KOPT-K1 (cell line): ENCODE results near the gene ABCC3.
"Not testable (repeated sequence)": the region's sequence is repeated elsewhere in the genome, so short reads cannot be mapped to it uniquely, and the experiment has no call there.

Experiments used
- H3K27ac ChIP-seq: fragments of 200-600 bp; sonication (generic); 2 replicates; pipeline ENCODE4 v1.5.1; 2016; ENCODE audit warnings: antibody characterized with exemption, mild to moderate bottlenecking, low read depth, low read length; ENCODE audit not compliant: poor library complexity, severe bottlenecking
- H3K36me3 ChIP-seq: fragments of 200-600 bp; sonication (generic); 2 replicates; pipeline ENCODE4 v1.5.1; 2017; ENCODE audit warnings: antibody characterized with exemption, mild to moderate bottlenecking, low read length, moderate library complexity; ENCODE audit not compliant: insufficient read depth
- H3K9me3 ChIP-seq: fragments of 200-600 bp; sonication (generic); 2 replicates; pipeline ENCODE4 v1.5.1; 2017; ENCODE audit warnings: antibody characterized with exemption, low read length, mild to moderate bottlenecking; ENCODE audit not compliant: insufficient read depth, poor library complexity, severe bottlenecking

The ABCC3 gene

GRCh38 chr17:50675190-50675589 is 40.5 kb downstream of the ABCC3 start:
- Histone ChIP-seq H3K27ac (no peak overlapping the region), H3K9me3 (no peaks in the 10 kb centered on the region), H3K36me3 (no peaks in the 10 kb centered on the region)

- Histone ChIP-seq H3K36me3 (no peaks in the 10 kb centered on the region), H3K27ac (no peak overlapping the region), H3K9me3 (no peaks in the 10 kb centered on the region)
These were observed 40.9 kb downstream of the ABCC3 start for GRCh38 chr17:50675627-50676026.

DNA sequence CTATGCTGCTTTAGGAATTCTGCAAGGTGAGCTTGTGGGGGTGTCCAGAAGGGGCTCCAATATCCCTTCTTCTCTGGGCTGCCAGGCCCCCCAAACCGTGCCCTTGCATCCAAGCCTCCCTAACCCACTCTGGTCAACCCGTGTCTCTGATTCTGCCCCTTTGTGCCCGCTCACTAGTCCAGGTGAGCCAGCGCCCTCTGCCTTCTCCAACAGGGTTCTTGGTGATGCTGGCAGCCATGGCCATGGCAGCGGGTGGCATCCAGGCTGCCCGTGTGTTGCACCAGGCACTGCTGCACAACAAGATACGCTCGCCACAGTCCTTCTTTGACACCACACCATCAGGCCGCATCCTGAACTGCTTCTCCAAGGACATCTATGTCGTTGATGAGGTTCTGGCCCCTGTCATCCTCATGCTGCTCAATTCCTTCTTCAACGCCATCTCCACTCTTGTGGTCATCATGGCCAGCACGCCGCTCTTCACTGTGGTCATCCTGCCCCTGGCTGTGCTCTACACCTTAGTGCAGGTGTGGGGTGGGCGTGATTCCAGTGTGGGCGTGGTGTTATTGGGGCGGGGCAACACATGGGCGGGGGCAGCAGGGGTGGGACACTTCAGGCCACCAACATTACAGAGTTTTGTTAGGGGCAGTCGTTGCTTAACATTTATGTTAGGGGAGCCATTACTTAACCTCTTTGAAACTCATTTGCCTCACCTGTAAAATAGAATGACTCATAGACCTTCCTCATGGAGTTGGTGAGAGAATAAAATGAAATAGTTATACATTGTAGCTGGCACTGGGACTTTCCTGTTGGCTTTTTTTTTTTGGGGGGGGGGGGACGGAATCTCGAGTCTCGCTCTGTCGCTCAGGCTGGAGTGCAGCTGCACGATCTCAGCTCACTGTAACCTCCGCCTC is 41.6 kb downstream of the ABCC3 start:
- Histone ChIP-seq H3K9me3 (no peaks in the 10 kb centered on the region), H3K27ac (no peak overlapping the region), H3K36me3 (no peaks in the 10 kb centered on the region)

GRCh38 chr17:50677851-50678375 is 43.2 kb downstream of the ABCC3 start:
- Histone ChIP-seq H3K27ac (no peak overlapping the region), H3K36me3 (no peaks in the 10 kb centered on the region), H3K9me3 (no peaks in the 10 kb centered on the region)

DNA sequence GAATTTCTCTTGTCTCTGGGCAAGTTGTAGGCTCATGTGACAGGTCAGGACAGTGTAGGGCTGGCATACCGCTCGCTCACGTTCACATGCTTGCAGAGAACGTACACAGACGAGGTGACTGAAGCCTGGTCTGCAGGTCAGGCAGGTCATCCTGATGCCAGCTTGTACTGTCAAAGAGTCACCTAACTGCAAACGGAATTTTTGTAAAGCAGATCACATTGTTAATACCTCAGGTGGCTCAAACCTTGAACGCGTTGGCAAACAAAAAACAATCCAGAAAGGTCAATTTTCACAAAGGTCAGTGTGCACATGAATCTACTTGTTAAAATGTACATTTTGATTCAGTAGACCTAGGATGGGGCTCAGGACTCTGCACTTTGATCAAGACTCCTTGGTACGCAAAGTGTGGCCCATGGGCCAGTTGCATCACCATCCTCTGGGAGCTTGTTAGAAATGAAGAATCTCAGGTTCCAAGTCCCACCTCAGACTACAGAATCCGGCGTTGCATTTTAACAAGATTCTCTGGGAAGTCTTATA is 44.4 kb downstream of the ABCC3 start:
- Histone ChIP-seq H3K36me3 (no peaks in the 10 kb centered on the region), H3K27ac (no peak overlapping the region), H3K9me3 (no peaks in the 10 kb centered on the region)

- H3K36me3 ChIP-seq: no peaks in the 10 kb centered on the region
- no peak overlapping the region for H3K27ac ChIP-seq
- no peaks in the 10 kb centered on the region for H3K9me3 ChIP-seq
These were observed 45.4 kb downstream of the ABCC3 start for GRCh38 chr17:50680126-50680525.

GRCh38 chr17:50680543-50681262 is 46.0 kb downstream of the ABCC3 start:
- not testable (repeated sequence) for H3K36me3 ChIP-seq, H3K27ac ChIP-seq, H3K9me3 ChIP-seq

GRCh38 chr17:50681263-50682200 is 46.9 kb downstream of the ABCC3 start:
- Histone ChIP-seq H3K27ac (no peak overlapping the region), H3K36me3 (no peaks in the 10 kb centered on the region), H3K9me3 (no peaks in the 10 kb centered on the region)

DNA sequence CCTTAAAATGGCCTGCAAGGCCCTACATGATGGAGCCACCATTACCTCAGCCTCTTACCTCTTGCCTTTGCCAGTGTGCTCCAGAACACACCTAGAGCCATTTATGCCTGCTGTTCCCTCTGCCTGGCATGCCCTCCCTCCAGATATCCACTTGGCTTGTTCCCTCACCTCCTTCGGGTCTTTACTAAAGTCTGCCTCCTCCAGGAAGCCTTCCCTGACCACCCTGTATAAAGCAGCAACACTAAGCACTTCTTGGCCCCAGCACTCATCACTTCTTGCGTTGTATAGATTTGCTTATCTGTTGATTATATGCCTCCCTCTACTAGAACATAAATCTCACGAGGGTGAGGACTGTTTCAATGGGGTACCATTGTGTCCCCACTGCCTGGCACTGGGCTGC is 47.8 kb downstream of the ABCC3 start:
- Histone ChIP-seq H3K36me3 (no peaks in the 10 kb centered on the region), H3K9me3 (no peaks in the 10 kb centered on the region), H3K27ac (no peak overlapping the region)

- Histone ChIP-seq H3K36me3 (no peaks in the 10 kb centered on the region), H3K27ac (no peak overlapping the region), H3K9me3 (no peaks in the 10 kb centered on the region)
These were observed 48.3 kb downstream of the ABCC3 start for GRCh38 chr17:50682938-50683337.

GRCh38 chr17:50683434-50684287 is 49.0 kb downstream of the ABCC3 start:
- Histone ChIP-seq H3K9me3 (no peaks in the 10 kb centered on the region), H3K36me3 (no peaks in the 10 kb centered on the region), H3K27ac (no peak overlapping the region)

DNA sequence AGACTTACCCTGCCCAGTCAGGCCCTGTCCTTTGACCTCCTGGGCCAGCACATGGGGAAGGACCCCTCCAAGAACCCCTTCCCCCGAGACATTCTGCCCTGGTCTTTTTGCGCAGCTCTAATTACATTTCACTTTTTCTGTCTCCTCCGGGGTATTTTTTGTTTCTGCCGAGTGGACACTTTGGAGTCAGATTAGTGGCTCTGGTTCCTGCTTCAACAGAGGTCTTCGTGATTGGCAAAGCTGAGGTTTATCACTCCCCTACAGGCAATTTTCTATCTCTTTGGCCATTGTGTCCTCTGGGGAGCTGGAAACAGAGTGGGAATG is 49.6 kb downstream of the ABCC3 start:
- H3K27ac ChIP-seq: no peak overlapping the region
- H3K9me3 ChIP-seq: no peaks in the 10 kb centered on the region
- H3K36me3 ChIP-seq: no peaks in the 10 kb centered on the region

DNA sequence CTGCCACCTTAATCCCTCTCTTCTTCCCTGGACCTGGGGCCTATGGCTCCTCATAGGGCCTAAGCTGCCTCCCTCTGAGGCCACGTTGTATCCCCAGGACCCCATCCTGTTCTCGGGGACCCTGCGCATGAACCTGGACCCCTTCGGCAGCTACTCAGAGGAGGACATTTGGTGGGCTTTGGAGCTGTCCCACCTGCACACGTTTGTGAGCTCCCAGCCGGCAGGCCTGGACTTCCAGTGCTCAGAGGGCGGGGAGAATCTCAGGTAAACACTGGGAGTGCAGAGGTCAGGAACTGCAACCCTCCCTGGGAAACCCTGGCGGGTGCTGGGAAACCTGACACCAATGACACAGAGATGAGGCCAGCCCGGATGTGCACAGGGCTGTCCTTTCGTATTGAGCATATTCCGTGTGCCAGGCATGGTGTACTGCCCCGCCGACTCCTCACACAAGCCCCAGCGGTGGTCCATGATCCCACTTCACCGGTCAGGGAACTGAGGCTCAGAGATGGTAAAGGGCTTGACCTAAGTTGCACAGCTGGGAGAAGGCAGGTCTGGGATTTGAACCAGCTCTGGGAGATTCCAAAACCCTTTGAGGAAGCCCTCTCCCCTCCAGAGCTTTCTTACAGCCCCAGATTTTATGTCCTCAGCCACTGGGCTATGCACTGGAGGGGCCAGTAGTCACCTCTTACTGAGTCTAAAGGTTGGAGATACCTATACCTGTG is 50.1 kb downstream of the ABCC3 start:
- Histone ChIP-seq H3K9me3 (no peaks in the 10 kb centered on the region), H3K27ac (no peak overlapping the region), H3K36me3 (no peaks in the 10 kb centered on the region)
